ENCODE measurements around the gene POLR1E.

GRCh38 chr9:37517923-37518322 is 32.2 kb downstream of the POLR1E start:
- TF ChIP-seq CTCF (IDR thresholded peaks at IDR 0.05) (no peak), POLR2A (IDR thresholded peaks at IDR 0.05) (no peak)

Measured in stomach (tissue), 4 donors.